ENCODE data around the gene EHMT1. TPM values are rescaled to one million over a fixed set of nuclear protein-coding genes. Genes with fewer than 3 reads are reported as not detected.

The EHMT1 gene
- total and polyA plus RNA-seq, 2 experiments from 2014 or later = 162 to 177 TPM

DNA sequence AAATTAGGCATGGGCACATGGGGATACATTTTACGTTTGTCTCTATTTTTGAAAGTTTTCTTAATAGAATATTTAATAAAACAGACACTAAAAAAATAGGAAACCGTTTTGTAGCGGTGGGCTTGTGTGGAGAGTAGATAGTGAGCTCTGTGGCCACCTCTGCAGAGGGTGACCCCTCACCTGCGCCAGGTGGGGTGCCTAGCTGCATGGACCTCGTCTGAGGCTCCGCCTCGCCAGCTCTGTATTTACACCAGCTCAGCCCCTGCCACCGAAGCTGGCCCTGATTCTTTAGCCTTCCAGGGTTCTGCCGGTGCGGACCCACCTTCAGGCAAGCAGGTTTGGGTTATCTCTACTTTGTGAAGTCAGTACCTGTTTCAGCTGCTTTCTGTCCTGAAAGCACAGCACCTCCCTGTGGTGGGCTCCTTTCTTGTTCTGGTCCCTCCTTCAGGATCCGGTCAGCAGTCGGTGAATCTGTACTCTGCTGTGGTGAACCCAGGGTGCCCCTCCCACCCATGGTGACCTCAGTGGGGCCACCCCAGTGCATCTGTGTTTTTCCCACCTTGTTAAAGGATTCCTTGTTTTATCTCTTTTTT is 153.6 kb downstream of the EHMT1 start:
- TF ChIP-seq, protein P1, sequence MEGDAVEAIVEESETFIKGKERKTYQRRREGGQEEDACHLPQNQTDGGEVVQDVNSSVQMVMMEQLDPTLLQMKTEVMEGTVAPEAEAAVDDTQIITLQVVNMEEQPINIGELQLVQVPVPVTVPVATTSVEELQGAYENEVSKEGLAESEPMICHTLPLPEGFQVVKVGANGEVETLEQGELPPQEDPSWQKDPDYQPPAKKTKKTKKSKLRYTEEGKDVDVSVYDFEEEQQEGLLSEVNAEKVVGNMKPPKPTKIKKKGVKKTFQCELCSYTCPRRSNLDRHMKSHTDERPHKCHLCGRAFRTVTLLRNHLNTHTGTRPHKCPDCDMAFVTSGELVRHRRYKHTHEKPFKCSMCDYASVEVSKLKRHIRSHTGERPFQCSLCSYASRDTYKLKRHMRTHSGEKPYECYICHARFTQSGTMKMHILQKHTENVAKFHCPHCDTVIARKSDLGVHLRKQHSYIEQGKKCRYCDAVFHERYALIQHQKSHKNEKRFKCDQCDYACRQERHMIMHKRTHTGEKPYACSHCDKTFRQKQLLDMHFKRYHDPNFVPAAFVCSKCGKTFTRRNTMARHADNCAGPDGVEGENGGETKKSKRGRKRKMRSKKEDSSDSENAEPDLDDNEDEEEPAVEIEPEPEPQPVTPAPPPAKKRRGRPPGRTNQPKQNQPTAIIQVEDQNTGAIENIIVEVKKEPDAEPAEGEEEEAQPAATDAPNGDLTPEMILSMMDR (conservative IDR thresholded peaks at IDR 0.05; ENCODE audit: low read depth in 2 of 2) = peak; percentile 52 to 74
- TF ChIP-seq EZH2 (IDR thresholded peaks at IDR 0.05; ENCODE audit: low read depth, unreplicated experiment) = no peak
- peaks cover 12% of the 10 kb centered on the region for H4K20me1 ChIP-seq (replicated peaks; ENCODE audit: insufficient read depth)
- H3K9me2 ChIP-seq (ENCODE audit: insufficient read depth) = no peaks in the 10 kb centered on the region
- no peaks in the 10 kb centered on the region for H3K27me3 ChIP-seq (ENCODE audit: insufficient read depth)
- peaks cover 4% of the 10 kb centered on the region; the same call in 1 of the 2 replicates for H3K4me1 ChIP-seq (ENCODE audit: insufficient read depth)
- DNase-seq (ENCODE audit: low spot score) = peak; percentile 64
- H3K27ac ChIP-seq (ENCODE audit: low read depth) = no peak overlapping the region; the same call in 1 of the 2 replicates
- H3K79me2 ChIP-seq (replicated peaks; ENCODE audit: insufficient read depth) = peaks cover 31% of the 10 kb centered on the region
- Mint-ChIP-seq H3K27me3 (ENCODE audit: insufficient read depth, low read depth, poor library complexity) (peaks cover 7% of the 10 kb centered on the region), H3K36me3 (ENCODE audit: low read depth) (peaks cover 68% of the 10 kb centered on the region), H3K4me3 (no peak overlapping the region), H3K9me3 (peaks cover 7% of the 10 kb centered on the region; the same call in 2 of the 3 replicates), H3K4me1 (peaks cover 9% of the 10 kb centered on the region), H3K27ac (peak overlapping the region; percentile 22; the same call in 1 of the 2 replicates)
- H3F3A ChIP-seq (replicated peaks; ENCODE audit: low read depth) = no peaks in the 10 kb centered on the region; the same call in 1 of the 2 replicates
- no peak overlapping the region for H3K4me3 ChIP-seq
- peaks cover 25% of the 10 kb centered on the region for H3K36me3 ChIP-seq (ENCODE audit: insufficient read depth)
- no peak overlapping the region for H2AFZ ChIP-seq
- no peak overlapping the region for H3K4me2 ChIP-seq
- peak; percentile 91 for ATAC-seq

- Mint-ChIP-seq H3K9me3 (peaks cover 7% of the 10 kb centered on the region; the same call in 2 of the 3 replicates), H3K4me3 (no peak overlapping the region), H3K27ac (no peak overlapping the region), H3K27me3 (ENCODE audit: insufficient read depth, low read depth, poor library complexity) (peaks cover 12% of the 10 kb centered on the region), H3K36me3 (ENCODE audit: low read depth) (peaks cover 46% of the 10 kb centered on the region), H3K4me1 (peaks cover 9% of the 10 kb centered on the region)
- DNase-seq (ENCODE audit: low spot score) (no peak), ATAC-seq (no peak)
- Histone ChIP-seq H3K4me1 (ENCODE audit: insufficient read depth) (peaks cover 4% of the 10 kb centered on the region; the same call in 1 of the 2 replicates), H3K36me3 (ENCODE audit: insufficient read depth) (peaks cover 24% of the 10 kb centered on the region), H3K9me2 (ENCODE audit: insufficient read depth) (no peaks in the 10 kb centered on the region), H4K20me1 (replicated peaks; ENCODE audit: insufficient read depth) (peaks cover 12% of the 10 kb centered on the region), H3K27me3 (ENCODE audit: insufficient read depth) (no peaks in the 10 kb centered on the region), H3K79me2 (replicated peaks; ENCODE audit: insufficient read depth) (peaks cover 23% of the 10 kb centered on the region; the same call in 1 of the 2 replicates), H3F3A (replicated peaks; ENCODE audit: low read depth) (no peaks in the 10 kb centered on the region; the same call in 1 of the 2 replicates), H2AFZ (no peak overlapping the region), H3K4me3 (no peak overlapping the region), H3K27ac (ENCODE audit: low read depth) (no peak overlapping the region), H3K4me2 (no peak overlapping the region)
- TF ChIP-seq, protein P1 (conservative IDR thresholded peaks at IDR 0.05; ENCODE audit: low read depth in 2 of 2) = no peak
- no peak for TF ChIP-seq JUNB (IDR thresholded peaks at IDR 0.05; ENCODE audit: unreplicated experiment)
- TF ChIP-seq ZNF331 (CRISPR knock-in tag; IDR thresholded peaks at IDR 0.05; ENCODE audit: low read depth) = no peak
- TF ChIP-seq EZH2phosphoT487 (IDR thresholded peaks at IDR 0.05; ENCODE audit: unreplicated experiment) = no peak
- no peak for TF ChIP-seq EZH2 (IDR thresholded peaks at IDR 0.05; ENCODE audit: low read depth, unreplicated experiment)
Measured at GRCh38 chr9:137774775-137775386, 156.1 kb downstream of the EHMT1 start.
